Measurements from ENCODE around the gene C1GALT1C1L. TPM values are rescaled to one million over a fixed set of nuclear protein-coding genes. Genes with fewer than 3 reads are reported as not detected.

C1GALT1C1L gene
- polyA plus RNA-seq, 3 donors: not detected

DNA sequence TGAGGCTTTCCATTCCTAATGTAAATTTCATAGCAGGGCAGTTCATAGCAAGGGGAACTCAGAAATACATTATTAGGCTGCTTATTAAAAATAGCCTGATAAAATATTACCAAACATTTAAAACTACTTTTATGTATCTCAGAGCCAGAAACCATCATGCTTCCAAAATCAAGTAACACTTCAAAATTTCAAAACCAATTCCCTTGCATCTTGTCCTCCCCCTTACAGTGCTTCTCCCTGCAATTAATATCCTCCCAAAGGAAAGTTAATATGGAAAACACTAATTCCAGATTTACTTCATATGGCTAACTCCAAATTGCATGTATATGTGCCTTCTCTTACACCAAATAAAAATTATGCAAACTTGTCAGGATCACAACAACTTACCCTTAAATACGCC, 32.5 kb downstream of the C1GALT1C1L start:
- H3K27me3 Mint-ChIP-seq (ENCODE audit: low read depth in 3 of 3): peaks cover 5 to 12% (median 9%) of the 10 kb centered on the region in 3 donors

DNA sequence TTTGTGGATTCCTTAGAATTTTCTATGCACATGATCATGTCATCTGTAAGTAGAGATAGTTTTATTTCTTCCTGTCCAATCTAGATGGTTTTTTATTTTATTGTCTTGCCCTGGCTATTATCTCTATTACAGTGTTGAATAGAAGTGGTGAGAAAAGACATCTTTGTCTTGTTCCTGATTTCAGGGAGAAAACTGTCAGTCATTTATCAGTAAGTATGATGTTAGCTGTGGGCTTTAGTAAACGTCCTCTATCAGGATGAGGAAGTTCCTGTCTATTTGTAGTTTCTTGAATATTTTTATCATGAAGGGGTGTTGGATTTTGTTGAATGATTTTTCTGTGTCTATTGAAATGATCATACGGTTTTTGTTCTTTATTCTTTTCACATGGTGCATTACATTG, 33.9 kb downstream of the C1GALT1C1L start:
- peaks cover 11 to 25% (median 17%) of the 10 kb centered on the region in 3 donors for H3K27me3 Mint-ChIP-seq (ENCODE audit: low read depth in 3 of 3)
- no peak for DNase-seq
- WGBS (ENCODE audit: insufficient coverage): 0% methylated on average over 1 of the region's 2 CpGs

More for the DNA sequence above, 32.5 kb downstream of the C1GALT1C1L start:
- Histone ChIP-seq H3K9ac (ENCODE audit: insufficient read depth, low read length, poor library complexity, severe bottlenecking) (no peak overlapping the region), H3K27ac (ENCODE audit: low read depth in 1 of 2, low read length in 2 of 2) (no peak overlapping the region), H3K9me3 (replicated peaks in 1 of 2; ENCODE audit: control insufficient read depth in 1 of 2, insufficient read depth in 1 of 2, low read length in 2 of 2) (peaks cover 4% of the 10 kb centered on the region in 2 donors), H2AFZ (ENCODE audit: insufficient read depth, low read depth, low read length, poor library complexity, severe bottlenecking) (no peak overlapping the region), H3K4me3 (replicated peaks in 1 of 3; ENCODE audit: low read depth in 2 of 3, low read length in 3 of 3) (no peak overlapping the region), H3K4me2 (replicated peaks; ENCODE audit: extremely low read depth, low read length, poor library complexity, severe bottlenecking) (no peak overlapping the region), H4K20me1 (ENCODE audit: insufficient read depth, low read length) (no peaks in the 10 kb centered on the region), H3K36me3 (replicated peaks in 1 of 2; ENCODE audit: control insufficient read depth in 1 of 2, insufficient read depth in 2 of 2, low read length in 2 of 2) (no peaks in the 10 kb centered on the region), H3K27me3 (ENCODE audit: control insufficient read depth in 2 of 2, insufficient read depth in 2 of 2, low read length in 2 of 2) (peaks cover under 1 to 13% of the 10 kb centered on the region in 2 donors), H3K79me2 (ENCODE audit: insufficient read depth, low read length) (no peaks in the 10 kb centered on the region), H3K4me1 (ENCODE audit: control insufficient read depth in 1 of 2, insufficient read depth in 2 of 2, low read length in 2 of 2) (no peaks in the 10 kb centered on the region)
- Mint-ChIP-seq H3K4me1 (no peaks in the 10 kb centered on the region), H3K9me3 (peaks cover 2 to 10% (median 8%) of the 10 kb centered on the region in 7 donors), H3K36me3 (peaks cover 0 to 3% of the 10 kb centered on the region in 2 donors), H3K4me3 (no peak overlapping the region), H3K27ac (no peak overlapping the region)
- TF ChIP-seq, protein P1, sequence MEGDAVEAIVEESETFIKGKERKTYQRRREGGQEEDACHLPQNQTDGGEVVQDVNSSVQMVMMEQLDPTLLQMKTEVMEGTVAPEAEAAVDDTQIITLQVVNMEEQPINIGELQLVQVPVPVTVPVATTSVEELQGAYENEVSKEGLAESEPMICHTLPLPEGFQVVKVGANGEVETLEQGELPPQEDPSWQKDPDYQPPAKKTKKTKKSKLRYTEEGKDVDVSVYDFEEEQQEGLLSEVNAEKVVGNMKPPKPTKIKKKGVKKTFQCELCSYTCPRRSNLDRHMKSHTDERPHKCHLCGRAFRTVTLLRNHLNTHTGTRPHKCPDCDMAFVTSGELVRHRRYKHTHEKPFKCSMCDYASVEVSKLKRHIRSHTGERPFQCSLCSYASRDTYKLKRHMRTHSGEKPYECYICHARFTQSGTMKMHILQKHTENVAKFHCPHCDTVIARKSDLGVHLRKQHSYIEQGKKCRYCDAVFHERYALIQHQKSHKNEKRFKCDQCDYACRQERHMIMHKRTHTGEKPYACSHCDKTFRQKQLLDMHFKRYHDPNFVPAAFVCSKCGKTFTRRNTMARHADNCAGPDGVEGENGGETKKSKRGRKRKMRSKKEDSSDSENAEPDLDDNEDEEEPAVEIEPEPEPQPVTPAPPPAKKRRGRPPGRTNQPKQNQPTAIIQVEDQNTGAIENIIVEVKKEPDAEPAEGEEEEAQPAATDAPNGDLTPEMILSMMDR (IDR thresholded peaks at IDR 0.05): no peak
- WGBS (ENCODE audit: insufficient coverage): no CpG with 5 or more reads among the region's 1 CpG
- no peak for DNase-seq
- intact Hi-C loops (cut with micrococcal nuclease): no loop called here

More for the DNA sequence above, 33.9 kb downstream of the C1GALT1C1L start:
- H3K27ac Mint-ChIP-seq: no peak overlapping the region
- H3K4me3 ChIP-seq (replicated peaks in 1 of 3; ENCODE audit: low read depth in 2 of 3, low read length in 3 of 3): no peak overlapping the region
- peaks cover 0 to 3% of the 10 kb centered on the region in 2 donors for H3K36me3 Mint-ChIP-seq
- H3K4me3 Mint-ChIP-seq: no peak overlapping the region
- no peaks in the 10 kb centered on the region for H4K20me1 ChIP-seq (ENCODE audit: insufficient read depth, low read length)
- intact Hi-C loops (cut with micrococcal nuclease): no loop called here
- peaks cover 11 to 26% of the 10 kb centered on the region in 2 donors for H3K27me3 ChIP-seq (ENCODE audit: control insufficient read depth in 2 of 2, insufficient read depth in 2 of 2, low read length in 2 of 2)
- H3K4me1 ChIP-seq (ENCODE audit: control insufficient read depth in 1 of 2, insufficient read depth in 2 of 2, low read length in 2 of 2): peaks cover 8 to 10% of the 10 kb centered on the region in 2 donors
- peaks cover 4% of the 10 kb centered on the region in 2 donors for H3K9me3 ChIP-seq (replicated peaks in 1 of 2; ENCODE audit: control insufficient read depth in 1 of 2, insufficient read depth in 1 of 2, low read length in 2 of 2)
- H3K4me1 Mint-ChIP-seq: peaks cover 8% of the 10 kb centered on the region
- H3K9me3 Mint-ChIP-seq: peaks cover 2 to 10% (median 8%) of the 10 kb centered on the region in 7 donors
- H2AFZ ChIP-seq (ENCODE audit: insufficient read depth, low read depth, low read length, poor library complexity, severe bottlenecking): no peak overlapping the region
- no peaks in the 10 kb centered on the region for H3K79me2 ChIP-seq (ENCODE audit: insufficient read depth, low read length)
- TF ChIP-seq, protein P1 (IDR thresholded peaks at IDR 0.05): no peak
- H3K4me2 ChIP-seq (replicated peaks; ENCODE audit: extremely low read depth, low read length, poor library complexity, severe bottlenecking): no peak overlapping the region
- H3K9ac ChIP-seq (ENCODE audit: insufficient read depth, low read length, poor library complexity, severe bottlenecking): no peak overlapping the region
- H3K27ac ChIP-seq (ENCODE audit: low read depth in 1 of 2, low read length in 2 of 2): no peak overlapping the region
- H3K36me3 ChIP-seq (replicated peaks in 1 of 2; ENCODE audit: control insufficient read depth in 1 of 2, insufficient read depth in 2 of 2, low read length in 2 of 2): no peaks in the 10 kb centered on the region
